ENCODE data around the gene GRAMD1B.
A peak's percentile ranks its signal among the peaks of the same experiment; 100 is the strongest.

GRAMD1B gene

GRCh38 chr11:123575441-123575840, 145.4 kb downstream of the GRAMD1B start:
- DNase-seq, result no peak

GRCh38 chr11:123576082-123576481, 146.0 kb downstream of the GRAMD1B start:
- no peak for DNase-seq

GRCh38 chr11:123576501-123576900, 146.4 kb downstream of the GRAMD1B start:
- no peak for DNase-seq

GRCh38 chr11:123577081-123577598, 147.1 kb downstream of the GRAMD1B start:
- peak; percentile 46 for DNase-seq

- DNase-seq, result no peak
Observed at GRCh38 chr11:123578778-123579481, 148.9 kb downstream of the GRAMD1B start.

- DNase-seq, result no peak
Observed at GRCh38 chr11:123579482-123579812, 149.4 kb downstream of the GRAMD1B start.

GRCh38 chr11:123580137-123580536, 150.1 kb downstream of the GRAMD1B start:
- no peak for DNase-seq

- peak; percentile 66 for DNase-seq
Observed at GRCh38 chr11:123580557-123581275, 150.6 kb downstream of the GRAMD1B start.

- DNase-seq, result no peak
Observed at GRCh38 chr11:123581651-123582399, 151.8 kb downstream of the GRAMD1B start.

GRCh38 chr11:123582992-123583504, 153.0 kb downstream of the GRAMD1B start:
- no peak for DNase-seq

GRCh38 chr11:123584186-123584585, 154.1 kb downstream of the GRAMD1B start:
- DNase-seq, result no peak

GRCh38 chr11:123584737-123585136, 154.7 kb downstream of the GRAMD1B start:
- DNase-seq, result no peak

- no peak for DNase-seq
Observed at GRCh38 chr11:123585206-123585605, 155.1 kb downstream of the GRAMD1B start.

- DNase-seq, result no peak
Observed at GRCh38 chr11:123585706-123586105, 155.6 kb downstream of the GRAMD1B start.

- DNase-seq, result no peak
Observed at GRCh38 chr11:123586568-123586967, 156.5 kb downstream of the GRAMD1B start.

GRCh38 chr11:123587044-123587443, 157.0 kb downstream of the GRAMD1B start:
- DNase-seq, result no peak

- DNase-seq, result no peak
Observed at GRCh38 chr11:123587559-123587958, 157.5 kb downstream of the GRAMD1B start.

- no peak for DNase-seq
Observed at GRCh38 chr11:123588117-123588863, 158.2 kb downstream of the GRAMD1B start.

- no peak for DNase-seq
Observed at GRCh38 chr11:123588864-123589262, 158.8 kb downstream of the GRAMD1B start.

- DNase-seq, result no peak
Observed at GRCh38 chr11:123590296-123590912, 160.3 kb downstream of the GRAMD1B start.

GRCh38 chr11:123593570-123593969, 163.5 kb downstream of the GRAMD1B start:
- DNase-seq, result no peak
